ENCODE data around the gene OSBPL3. TPM values are rescaled to one million over a fixed set of nuclear protein-coding genes. Genes with fewer than 3 reads are reported as not detected.

Gene OSBPL3
- total RNA-seq, 1 donor from 2014 or later = 48.8 TPM

DNA sequence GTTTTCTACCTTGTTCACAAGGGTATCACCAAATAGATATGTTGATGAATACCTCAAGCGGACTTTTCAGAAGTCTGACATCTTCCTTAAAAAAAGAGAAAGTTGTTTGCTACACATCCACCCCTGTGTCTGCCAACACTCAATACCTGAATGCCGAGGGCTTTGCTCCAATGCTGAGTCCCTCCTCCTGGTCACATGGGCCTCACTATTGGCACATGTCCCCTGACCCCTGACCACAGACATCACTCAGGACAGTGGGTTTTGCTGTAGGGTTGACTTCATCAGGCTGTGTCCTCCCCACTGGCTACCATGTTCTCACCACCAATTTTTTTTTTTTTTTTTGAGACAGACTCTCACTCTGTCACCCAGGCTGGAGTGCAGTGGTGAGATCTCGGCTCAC, 76.4 kb downstream of the OSBPL3 start:
- no peak for DNase-seq (ENCODE audit: low read depth)

DNA sequence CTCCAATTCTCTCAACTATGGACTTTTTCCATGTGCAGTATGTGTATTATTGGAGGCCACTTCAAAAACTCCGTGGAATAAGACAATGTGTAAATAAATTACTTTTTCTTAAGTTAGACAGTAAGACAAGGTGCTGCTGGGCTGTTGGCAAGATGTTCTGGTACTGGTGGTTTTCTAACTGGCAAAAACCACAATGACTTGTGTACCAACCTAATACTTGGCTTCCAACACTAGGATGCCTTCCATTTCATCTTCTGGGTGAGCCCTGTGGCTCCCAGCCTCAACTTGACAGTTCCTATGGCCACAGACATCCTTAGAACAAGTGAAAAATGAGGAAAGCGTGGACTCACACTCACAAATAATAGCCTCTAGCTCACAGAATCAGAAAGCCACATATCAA, 77.0 kb downstream of the OSBPL3 start:
- DNase-seq (ENCODE audit: low read depth) = no peak

DNA sequence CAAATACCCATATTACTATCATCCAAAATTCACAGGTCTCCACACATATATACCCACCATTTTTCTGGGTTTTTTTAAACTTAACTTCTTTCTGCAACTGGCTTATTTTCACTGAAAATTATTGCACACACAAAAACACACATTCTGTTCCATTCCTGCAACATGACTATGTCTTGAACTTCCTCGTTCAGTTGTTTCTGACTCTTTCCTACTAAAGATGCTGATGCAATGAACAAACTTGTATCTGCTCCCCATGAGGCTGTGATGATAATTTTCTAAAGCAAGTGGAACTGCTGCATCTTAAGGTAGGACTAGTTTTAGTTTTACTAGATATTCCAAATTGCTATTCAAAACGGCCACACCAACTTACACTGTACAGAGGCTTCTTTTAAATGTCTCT, 77.7 kb downstream of the OSBPL3 start:
- no peak for DNase-seq (ENCODE audit: low read depth)

DNA sequence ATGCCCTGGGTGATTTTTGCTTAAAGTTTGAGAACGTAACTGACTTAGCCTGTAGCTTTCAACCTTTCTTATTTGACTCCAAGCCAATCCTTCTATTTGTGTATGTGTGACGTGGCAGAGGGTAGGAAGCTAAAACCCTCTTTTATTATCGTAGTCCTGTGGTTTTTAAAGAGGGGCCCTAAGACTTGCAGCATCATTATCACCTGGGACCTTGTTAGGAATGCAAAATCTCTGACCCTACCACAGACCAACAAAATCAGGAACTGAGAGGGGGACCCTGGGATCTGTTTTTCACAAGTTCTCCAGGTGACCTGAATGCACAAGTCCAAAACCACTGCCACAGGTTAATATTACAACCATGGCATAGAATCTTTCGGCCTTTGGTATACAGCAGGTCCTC, 80.1 kb downstream of the OSBPL3 start:
- DNase-seq (ENCODE audit: low read depth) = no peak

DNA sequence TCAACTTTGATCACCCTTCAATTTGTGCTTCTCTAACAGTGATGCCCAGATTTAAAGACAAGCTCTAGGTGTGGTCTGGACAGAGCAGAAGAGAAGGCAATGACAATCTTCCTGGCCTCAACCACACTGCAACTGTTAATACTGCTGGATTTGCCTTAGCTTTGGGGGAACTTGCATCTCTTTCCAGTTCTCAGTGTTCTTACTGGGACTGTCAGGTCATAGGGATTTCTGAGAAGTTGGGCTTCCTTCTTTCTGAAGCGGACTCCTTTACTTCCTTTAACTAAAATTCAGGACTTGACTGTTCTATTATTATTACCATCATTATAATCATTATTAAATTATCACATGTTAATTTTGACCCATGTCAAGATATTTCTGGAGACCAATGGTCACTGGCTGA, 80.8 kb downstream of the OSBPL3 start:
- no peak for DNase-seq (ENCODE audit: low read depth)

- DNase-seq (ENCODE audit: low read depth) = no peak
Observed at GRCh38 chr7:24898691-24899090, 81.3 kb downstream of the OSBPL3 start.

GRCh38 chr7:24896031-24896501, 83.9 kb downstream of the OSBPL3 start:
- no peak for DNase-seq (ENCODE audit: low read depth)

DNA sequence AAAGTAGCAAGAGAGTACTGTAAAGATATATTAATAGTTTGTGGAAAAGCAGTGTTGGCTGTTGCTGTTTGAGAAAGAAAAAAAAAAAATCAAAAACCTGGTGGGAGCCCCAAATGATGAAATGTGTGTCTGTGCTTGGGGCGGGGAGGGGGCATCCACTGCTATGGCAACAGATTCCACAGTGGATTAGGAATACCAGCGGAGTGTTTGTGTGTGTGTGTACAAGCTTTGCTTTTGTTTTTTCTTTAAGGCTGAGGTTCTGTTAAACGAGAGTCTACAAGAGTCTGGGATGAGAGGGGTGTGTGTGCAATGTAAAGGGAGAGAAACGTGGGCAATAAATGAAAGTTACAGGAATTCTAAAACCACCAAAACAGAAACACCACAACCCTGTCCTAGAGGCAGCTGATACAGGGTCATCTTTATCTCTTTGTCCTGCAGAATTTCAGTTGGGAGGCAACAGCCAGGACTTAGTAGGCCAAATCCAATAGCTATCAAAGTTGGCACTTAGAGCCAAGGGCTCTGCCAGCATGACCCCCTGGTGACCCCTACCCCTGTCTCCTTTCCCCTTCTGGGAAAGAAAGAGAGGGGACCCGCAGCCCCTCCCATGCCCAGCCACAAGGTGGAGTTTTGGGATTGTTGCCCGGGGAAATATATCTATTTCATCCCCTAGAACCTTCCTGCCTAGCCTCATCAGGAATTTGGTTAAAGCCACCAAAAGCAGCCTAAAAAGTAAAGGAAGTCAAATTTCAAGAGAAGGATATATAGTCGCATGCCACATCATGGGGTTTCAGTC, 85.4 kb downstream of the OSBPL3 start:
- no peak for DNase-seq (ENCODE audit: low read depth)

- DNase-seq (ENCODE audit: low read depth) = peak; percentile 80
Observed at GRCh38 chr7:24891311-24891735, 88.7 kb downstream of the OSBPL3 start.

DNA sequence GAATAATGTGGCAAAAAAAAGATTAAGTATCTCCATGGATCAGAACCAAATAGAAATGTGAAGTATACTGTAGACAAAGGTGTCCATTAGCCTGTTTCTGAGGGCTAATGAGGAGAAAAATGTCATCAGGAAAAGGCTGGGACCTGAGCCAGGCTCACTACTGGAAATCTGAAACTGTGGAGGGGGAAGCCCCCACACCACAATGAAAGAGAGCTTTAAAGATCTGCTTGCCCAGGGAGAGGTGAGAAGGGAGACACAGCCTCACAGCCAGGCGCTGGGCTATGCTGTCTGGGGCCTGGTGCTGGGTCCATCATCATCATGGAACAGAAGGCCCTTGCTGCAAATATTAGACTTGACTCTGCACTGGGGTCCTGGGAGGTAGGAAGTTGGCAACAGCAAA, 90.4 kb downstream of the OSBPL3 start:
- no peak for DNase-seq (ENCODE audit: low read depth)

- no peak for DNase-seq (ENCODE audit: low read depth)
Observed at GRCh38 chr7:24888653-24889052, 91.3 kb downstream of the OSBPL3 start.

DNA sequence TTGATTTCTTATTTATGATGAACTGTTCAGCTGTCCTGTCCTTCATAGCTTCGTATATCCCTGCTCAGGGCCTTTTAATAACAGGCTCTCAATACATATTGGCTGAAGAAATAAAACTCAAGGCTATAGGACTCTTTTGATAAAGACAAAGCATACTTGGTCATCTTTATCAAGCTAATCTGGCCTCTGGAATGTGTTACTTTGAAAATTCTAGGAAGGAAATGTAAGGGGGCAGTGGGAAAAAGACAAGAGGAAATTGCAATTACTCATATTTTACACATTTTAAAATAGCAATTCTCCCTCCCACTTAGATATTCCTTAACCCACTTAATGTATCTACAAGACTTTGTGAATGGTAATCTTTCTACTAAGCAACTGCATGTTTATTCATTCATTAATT, 94.3 kb downstream of the OSBPL3 start:
- DNase-seq (ENCODE audit: low read depth) = no peak

- DNase-seq (ENCODE audit: low read depth) = no peak
Observed at GRCh38 chr7:24885305-24885704, 94.7 kb downstream of the OSBPL3 start.

DNA sequence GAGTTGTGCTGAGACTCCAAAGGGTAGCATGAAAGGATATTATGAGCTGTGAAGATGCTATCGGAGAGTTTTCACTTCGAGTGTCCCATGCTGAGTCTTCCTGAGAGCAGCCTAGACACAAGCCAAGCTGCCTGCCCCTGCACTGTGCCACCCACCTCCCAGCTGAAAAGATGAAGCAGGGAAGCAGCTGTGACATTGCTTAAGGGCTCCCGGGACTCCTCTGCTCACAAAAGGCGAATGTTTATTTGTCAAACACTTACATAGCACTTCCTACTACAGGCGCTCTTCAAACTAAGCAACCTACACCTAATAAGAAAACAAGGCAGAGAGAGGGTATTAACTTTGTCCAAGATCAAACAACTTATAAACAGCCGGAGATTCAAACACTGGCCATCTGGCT, 95.6 kb downstream of the OSBPL3 start:
- DNase-seq (ENCODE audit: low read depth) = no peak

DNA sequence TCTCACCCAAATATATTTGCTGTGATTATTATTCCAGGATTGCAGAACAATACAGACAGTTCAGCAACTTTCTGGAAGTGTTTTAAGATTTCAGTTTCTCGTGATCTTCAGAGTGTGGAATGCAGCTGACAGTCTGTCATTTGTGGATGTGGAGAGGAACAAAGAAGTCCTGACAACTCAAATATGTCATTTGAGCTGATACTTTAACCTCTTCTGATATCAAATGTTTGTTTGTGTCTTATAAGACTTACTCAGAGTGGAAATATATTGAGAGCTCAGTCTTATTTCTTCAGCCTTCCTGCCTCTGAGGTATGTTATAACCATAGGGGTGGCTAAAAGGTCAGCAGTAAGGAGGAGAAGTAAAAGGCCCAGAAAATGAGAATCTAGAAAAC, 96.4 kb downstream of the OSBPL3 start:
- no peak for DNase-seq (ENCODE audit: low read depth)

DNA sequence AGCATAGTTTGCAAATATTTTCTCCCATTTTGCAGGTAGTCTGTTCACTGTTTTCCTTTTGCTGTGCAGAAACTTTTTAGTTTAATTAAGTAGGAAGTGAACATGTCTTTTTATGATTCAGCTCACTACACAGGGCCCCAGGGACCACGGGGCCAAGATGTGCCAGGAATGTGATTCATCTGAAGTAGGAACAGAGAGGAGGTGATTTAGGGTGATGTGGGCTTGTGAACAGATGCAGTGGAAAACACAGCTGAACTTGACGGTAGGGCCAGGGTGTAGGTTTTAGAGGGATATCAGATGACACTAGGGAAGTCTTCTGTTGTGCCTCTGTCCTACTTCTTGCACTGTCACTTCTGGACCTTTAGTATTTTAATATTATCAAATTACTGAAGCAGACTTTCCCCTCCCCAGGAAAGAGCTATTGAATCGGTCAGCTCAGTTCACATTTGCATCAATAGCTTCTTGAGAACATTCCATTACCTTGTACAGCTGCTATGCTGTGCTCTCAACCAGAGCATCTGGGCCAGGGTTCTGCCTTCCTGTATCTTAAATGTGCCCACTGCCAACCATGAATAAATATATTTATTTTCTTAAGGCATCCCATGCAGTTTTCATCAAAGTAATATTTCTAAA, 96.9 kb downstream of the OSBPL3 start:
- peak; percentile 91 for DNase-seq (ENCODE audit: low read depth)

DNA sequence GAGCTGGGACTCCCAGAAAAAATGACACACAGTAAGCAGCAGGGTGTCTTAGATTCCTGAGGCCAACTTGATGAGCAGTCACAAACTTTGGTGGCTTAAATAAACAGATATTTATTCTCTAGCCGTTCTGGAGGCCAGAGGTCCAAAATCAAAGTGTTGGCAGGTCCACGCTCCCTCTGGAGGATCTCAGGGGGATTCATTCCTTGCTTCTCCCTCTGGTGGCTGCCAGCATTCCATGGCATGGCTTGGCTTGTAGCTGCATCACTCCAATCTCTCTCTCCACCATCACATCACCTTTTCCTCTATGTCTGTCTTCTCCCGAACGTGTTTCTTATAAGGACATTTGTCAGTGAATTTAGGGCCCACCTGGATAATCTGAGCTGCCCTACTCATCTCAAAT, 98.4 kb downstream of the OSBPL3 start:
- no peak for DNase-seq (ENCODE audit: low read depth)

GRCh38 chr7:24880886-24881285, 99.1 kb downstream of the OSBPL3 start:
- DNase-seq (ENCODE audit: low read depth) = peak; percentile 49

GRCh38 chr7:24879291-24879690, 100.7 kb downstream of the OSBPL3 start:
- DNase-seq (ENCODE audit: low read depth) = peak; percentile 95

DNA sequence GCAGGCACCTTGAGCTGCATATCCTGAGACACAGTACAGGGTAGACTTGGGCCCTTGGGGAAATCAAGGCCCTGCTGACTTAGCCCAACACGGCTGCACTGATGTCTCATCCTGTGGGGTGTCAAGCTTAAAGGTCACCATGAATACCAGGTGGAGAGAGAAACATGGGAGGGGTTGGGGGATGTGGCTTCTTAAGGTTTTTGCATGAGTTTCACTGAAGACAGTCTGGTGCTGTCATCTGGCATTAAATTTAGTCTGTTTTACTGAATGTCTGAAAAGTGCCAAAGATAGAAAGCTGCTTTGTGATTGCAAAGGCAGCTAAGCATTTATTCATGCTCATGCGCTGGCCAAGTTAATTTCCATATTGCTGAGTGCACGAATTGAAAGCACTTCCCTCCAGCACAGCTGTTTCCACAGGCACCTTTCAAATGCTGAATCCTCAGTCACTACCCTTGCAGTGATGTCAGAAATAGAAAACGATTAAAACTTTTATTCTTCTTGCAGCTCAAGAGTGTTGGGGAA, 102.1 kb downstream of the OSBPL3 start:
- peak; percentile 66 for DNase-seq (ENCODE audit: low read depth)

DNA sequence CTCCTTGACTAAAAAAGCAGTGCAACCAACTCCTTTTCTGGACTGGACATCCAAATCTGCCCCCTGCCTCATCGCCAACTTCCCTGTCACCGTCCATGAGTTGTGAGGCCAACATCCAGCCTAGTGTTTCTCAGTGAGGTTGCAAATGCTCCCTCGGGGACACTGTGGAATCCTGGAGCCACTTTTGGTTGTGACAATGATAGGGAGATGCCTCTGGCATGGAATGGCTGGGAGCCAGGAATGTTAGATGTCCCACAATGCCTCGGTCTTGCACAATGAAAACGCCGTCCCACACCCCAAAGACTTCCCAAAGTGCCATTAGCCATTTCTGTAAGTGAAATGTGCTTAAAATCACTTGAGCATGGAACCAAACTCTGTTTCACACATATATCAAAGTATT, 105.2 kb downstream of the OSBPL3 start:
- peak; percentile 74 for DNase-seq (ENCODE audit: low read depth)

DNA sequence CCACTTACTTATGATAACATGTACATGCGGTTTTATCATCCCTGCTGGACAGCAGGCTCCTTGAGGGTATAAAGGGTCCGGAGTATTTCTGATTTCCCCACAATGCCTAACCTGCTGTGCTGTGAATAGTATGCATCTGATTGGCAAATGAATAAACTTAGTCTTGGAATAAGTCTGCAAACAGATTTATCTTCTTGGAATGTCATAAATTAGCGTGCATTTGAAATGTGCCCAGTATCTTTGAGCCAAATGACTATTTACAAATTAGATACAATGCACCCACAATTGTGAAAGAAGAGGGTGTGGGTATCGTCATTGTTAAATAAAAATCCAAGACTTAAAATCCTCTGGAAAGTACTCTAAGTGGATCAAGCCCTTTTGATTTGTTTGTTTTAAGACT, 106.0 kb downstream of the OSBPL3 start:
- no peak for DNase-seq (ENCODE audit: low read depth)

GRCh38 chr7:24871770-24872169, 108.2 kb downstream of the OSBPL3 start:
- no peak for DNase-seq (ENCODE audit: low read depth)

All from myocyte (in vitro differentiated cells).